C1 segment of cervical spinal cord (tissue), 14 donors: Measurements from ENCODE around the gene PPP1R37.

Experiments
- DNase-seq, 14 donors: peaks; one replicate each; lab custom pipeline; 2025; lab: John Stamatoyannopoulos, UW

Gene PPP1R37, protein sequence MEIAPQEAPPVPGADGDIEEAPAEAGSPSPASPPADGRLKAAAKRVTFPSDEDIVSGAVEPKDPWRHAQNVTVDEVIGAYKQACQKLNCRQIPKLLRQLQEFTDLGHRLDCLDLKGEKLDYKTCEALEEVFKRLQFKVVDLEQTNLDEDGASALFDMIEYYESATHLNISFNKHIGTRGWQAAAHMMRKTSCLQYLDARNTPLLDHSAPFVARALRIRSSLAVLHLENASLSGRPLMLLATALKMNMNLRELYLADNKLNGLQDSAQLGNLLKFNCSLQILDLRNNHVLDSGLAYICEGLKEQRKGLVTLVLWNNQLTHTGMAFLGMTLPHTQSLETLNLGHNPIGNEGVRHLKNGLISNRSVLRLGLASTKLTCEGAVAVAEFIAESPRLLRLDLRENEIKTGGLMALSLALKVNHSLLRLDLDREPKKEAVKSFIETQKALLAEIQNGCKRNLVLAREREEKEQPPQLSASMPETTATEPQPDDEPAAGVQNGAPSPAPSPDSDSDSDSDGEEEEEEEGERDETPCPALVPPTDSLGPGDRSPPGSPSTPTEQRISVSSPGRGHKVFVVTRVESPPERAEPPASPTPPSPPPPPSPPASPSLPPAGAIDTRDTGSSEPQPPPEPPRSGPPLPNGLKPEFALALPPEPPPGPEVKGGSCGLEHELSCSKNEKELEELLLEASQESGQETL

DNA sequence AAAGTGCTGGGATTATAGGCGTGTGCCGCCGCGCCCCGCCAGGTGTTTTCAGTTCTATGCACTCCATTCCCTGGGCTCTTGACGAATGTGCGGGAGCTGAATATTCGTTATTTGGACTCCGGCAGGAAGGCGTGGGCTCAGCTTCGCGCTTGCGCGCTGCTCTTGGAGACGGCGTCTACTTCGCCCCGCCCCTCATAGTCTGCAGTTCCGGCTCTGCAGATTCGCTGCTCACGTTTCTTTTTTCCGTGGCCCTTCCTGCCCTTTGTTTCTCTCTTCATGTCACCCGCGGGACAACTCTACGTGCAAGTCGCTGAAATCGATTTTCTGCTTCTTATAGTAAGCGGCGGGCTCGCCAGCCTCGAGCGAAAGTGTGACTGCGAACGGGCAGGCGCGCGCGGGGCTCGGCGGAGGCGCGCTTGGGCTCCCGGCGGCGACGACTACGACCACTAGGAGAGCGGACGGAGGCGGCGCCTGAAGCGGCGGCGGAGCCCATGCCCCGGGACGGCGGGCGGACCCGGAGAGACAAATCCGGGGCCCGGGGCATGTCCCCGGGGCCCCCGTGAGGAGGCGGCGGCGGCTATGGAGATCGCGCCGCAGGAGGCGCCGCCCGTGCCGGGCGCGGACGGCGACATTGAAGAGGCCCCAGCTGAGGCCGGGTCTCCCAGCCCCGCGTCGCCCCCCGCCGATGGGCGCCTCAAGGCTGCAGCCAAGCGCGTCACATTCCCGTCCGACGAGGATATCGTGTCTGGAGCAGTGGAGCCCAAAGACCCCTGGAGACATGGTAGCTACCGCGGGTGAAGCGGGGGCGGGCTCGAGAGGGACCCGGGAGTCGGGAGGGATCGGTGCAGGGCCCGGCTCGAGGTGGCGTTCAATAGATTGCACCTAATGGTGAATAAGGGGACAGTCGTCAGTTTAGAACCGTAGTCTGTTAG is at the start of gene PPP1R37:
Gene PPP1R37, plus strand, starts transcription at position 433 of the 932 bp plus-strand sequence. Its CDS starts 147 bp downstream, at position 580.
- peak; percentile 40 to 92 (median 88) for DNase-seq

DNA sequence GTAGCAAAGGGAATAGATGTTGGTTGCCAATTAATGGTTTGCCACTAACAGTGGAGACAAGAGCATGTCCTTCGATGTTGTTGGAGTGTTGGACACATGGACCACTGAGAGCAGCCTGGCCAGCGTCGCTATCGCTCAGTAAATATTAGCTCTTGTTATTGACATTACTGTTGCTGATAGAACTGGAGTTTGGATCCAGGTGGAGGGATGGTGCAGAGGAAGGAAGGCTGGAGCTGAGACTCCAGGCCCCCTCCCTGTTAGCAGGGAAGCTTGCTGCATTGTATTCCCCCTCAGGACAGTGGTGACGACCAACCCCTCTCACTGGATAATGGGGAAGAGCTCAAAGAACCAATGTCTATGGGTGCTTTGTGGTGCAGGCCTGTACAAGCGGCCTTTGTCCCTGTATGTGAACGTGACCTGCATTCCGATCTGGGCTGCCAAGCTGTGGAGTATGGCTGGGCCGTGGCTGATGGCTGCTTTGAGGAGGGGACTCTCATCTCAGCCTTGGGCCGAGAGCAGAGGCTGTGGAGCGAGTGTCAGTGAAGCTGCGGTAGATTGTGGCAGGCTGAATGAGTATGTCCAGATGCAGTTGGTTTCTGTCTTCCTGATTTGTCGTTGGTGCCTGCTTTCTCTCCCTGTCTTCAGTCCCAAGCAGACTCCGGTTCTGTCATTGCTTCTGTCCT is 47.2 kb upstream of the PPP1R37 start:
- peak in 13 of 14 donors; percentile 9 to 85 (median 73) for DNase-seq

DNA sequence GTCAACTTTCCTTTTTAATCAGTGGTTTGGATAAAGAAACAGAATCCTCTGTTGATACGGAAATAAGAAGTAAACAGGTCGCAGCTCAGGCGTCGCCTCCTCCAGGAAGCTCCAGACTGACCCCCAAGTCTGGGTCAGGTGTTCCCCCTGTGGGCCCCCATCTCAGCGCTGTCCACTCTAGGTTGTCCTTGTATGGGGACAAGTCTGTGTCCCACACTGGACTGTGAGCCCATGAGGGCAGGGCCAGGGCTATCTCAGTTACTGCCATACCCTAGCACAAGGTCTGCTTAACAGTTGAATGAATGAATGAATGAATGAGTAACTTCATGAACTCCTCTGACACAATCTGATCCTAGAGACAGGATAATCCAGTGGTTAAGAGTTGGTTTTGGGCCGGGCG is 46.6 kb upstream of the PPP1R37 start:
- DNase-seq, result peak in 1 of 14 donors; percentile 41

DNA sequence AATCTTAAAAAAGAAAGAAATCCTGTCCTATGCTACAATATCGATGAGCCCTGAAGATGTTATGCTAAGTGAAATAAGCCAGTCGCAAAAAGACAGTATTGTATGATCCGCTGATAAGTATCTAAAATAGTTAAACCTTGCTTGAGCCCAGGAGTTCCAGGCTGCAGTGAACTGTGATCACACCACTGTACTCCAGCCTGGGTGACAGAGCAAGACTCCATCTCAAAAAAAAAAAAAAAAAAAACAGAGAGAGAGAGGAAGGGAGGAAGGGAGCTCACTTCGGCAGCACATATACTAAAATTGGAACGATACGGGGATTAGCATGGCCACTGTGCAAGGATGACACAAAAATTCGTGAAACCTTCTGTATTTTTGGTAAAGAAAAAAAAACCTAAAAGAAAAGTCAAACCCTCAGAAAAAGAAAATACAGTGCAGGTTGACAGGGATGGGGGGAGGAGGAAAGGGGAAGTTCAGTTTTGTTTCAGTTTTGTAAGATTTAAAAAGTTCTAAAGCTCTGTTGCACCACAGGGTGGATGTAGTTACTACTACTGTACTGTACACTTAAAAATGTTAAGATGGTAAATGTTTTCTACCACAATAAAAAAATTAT is 45.7 kb upstream of the PPP1R37 start:
- no peak for DNase-seq

DNA sequence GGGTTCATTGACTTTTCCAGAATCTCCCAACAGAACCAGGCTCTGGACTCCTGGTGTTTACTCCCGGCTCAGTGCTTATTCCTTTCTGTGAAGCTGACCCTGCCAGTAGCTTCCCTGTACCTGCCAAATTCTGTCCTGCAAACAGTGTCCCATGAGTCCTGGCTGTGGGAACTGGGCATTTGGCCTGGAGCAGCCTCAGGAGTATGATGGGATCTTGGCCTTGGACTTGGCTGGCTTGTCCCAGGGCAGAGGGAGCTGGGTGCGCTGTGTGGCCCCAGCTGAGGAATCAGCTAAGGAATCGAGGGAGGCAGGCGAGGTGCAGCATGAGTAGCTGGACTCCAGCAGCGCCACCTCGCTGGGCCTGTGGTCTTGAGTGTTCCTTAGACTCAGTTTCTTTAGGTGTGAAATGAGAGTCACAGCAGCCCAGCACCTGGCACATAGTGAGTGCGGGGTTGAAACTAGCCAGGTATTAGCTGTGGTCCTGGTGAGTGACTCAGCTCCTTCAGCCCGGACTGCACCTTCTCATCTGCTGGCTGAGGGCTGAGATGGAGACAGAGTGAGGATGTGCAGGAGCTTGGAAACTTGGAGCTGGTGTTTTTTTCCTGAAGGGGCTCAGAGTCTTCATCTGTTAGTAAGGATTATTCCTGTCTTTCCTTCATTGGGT is 43.8 kb upstream of the PPP1R37 start:
- peak in 11 of 14 donors; percentile 2 to 53 (median 43) for DNase-seq

DNA sequence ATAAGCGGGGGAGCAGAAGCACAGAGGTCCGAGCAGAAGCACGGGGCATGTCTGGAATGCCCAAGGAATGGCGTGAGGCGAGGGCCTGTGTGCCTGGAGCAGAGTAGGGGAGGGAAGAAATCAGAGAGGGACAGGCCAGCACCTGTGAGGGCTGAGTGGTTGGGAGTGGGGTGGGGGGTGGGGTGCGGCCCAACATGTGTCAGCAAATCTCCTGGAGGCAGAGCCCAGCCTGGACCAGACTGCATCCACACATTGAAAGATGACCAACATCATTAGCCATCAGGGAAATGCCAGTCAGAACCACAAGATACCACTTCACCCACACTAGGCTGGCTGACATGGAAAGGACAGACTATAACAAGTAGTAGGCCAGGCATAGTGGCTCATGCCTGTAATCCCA is 42.9 kb upstream of the PPP1R37 start:
- no peak for DNase-seq

DNA sequence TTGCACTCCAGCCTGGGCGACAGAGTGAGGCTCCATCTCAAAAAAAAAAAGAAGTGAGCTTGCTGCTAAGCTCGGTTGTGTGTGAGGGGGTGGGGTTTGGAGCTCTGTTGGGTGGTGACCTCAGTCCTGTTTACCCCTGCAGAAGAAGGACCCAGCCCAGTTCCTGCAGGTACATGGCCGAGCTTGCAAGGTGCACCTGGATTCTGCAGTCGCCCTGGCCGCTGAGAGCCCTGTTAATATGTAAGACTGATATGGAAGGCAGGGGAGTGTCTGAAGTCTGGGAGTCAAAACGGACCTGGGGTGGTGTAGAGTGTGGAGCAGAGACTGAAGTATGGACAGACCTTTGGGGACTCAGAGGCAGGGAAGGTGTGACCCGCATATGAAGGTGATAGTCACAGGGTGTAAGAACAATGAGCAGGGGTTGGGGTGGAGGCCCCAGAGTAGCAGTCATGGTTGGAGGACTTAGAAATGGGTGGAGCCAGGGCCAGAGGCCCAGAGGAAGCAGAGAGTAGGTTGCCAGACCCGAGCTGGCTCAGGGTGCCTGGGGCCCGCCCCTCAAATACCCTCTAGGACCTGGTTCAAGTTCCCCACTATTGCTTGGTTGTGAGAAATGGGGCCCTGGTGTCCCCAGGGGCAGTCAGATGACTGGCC is 40.9 kb upstream of the PPP1R37 start:
- no peak for DNase-seq

DNA sequence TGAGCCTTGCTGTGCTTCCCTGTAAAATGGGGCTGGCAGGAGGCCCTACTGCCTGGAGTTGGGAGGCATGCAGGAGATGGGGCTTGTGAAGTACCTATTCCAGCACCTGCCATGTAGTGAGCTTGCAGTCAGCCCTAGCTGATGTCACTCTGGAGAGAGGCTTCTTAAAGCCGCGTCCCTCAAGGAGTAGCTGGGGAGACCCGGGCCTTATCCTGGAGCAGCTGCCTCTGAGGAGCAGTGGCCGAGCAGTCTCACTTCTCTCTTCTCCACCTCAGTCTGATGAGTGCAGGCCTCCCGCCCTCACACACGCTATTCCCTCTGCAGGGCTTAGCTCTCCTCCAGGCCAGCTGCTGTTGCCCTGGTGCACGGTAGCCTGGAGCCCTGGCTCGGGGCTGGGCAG is 36.1 kb upstream of the PPP1R37 start:
- no peak for DNase-seq

DNA sequence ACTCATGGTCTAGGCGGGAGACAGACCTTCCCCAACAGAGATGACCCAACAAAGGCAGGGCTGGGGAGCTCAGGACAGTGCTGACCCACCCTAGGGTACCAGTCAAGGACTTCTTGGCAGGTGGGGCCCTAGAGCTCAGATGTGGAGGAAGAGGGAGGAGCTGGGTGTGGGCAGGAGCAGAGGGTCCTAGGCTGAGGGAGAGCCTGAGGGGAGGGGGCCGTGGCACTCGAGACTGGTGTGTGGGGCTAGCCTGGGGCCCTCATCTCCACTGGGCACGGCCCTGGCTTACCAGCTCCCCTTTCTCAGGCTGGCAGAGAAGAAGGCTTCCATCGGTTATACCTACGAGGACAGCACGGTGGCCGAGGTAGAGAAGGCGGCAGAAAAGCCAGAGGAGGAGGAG is 35.5 kb upstream of the PPP1R37 start:
- DNase-seq, result no peak

DNA sequence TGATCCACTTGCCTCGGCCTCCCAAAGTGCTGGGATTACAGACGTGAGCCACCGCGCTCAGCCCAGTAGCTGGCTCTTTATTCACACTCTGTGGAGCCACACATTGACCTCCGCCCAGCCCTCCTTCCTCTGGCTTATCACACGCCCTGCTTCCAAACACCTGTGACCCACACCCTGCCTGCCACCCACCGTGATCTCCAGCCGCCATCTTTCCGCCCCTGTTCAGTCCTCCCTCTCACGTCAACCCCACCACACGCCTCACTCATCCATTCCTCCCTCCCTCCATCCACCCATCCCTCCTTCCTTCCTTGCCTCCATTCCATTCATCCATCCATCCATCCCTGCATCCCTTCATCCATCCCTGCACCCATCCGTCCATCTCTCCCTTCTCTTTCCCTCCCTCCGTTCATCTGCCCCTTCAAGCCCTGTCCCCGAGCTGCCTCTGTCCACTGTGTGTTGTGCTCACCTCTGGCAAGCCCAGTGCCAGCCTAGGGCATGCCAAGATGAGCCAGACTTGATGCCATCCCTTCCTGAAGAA is 34.3 kb upstream of the PPP1R37 start:
- DNase-seq, result no peak

DNA sequence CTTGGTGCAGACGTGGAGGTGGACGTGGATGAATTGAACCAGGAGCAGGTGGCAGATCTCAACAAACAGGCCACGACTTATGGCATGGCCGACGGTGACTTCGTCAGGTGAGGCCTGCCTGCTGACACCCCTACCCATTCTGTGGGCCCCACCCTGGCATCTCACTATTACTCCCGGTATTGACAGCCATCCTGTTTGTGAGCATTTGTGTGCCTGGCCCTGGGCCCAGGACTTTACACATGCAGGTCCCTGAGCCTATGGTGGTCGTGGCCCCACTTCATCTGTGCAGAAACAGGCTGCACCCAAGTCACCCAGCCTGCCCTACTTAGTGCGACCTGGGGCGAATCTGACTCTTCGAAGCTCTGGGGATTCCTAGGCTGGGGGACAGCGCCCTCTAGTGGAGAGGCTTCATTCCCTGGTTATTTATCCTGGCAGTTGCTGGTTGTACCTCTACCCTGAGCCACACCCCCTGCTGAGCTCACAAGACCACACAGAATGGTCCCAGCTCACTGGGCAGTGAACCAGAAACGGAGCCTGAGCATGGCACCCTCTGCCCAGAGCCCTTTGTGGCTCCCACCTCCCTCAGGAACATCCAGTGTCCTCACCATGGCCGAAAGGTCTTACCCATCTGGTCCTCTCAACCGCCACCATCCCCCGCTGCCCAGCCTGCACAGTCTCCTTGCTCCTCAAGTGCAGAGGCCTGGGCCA is 33.6 kb upstream of the PPP1R37 start:
- DNase-seq, result peak in 13 of 14 donors; percentile 5 to 75 (median 50)

DNA sequence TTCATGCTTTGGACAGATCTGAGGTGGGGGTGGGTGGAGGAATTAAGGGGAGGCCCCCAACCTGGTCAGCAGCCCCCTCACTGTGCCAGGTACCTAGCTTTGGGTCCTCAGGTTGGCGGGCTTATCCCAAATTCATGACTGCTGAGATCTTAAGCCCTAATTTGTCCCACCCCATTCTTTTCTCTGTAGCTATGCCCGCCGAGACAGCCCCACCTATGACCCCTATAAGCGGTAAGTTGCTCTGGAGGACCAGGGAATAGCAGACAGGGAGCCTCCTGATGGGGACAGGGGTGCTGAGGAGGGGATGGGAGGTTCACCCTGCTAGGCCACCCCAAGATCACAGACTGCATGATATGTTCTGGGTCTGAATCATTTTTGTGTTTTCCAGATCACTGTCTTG is 31.0 kb upstream of the PPP1R37 start:
- no peak for DNase-seq

DNA sequence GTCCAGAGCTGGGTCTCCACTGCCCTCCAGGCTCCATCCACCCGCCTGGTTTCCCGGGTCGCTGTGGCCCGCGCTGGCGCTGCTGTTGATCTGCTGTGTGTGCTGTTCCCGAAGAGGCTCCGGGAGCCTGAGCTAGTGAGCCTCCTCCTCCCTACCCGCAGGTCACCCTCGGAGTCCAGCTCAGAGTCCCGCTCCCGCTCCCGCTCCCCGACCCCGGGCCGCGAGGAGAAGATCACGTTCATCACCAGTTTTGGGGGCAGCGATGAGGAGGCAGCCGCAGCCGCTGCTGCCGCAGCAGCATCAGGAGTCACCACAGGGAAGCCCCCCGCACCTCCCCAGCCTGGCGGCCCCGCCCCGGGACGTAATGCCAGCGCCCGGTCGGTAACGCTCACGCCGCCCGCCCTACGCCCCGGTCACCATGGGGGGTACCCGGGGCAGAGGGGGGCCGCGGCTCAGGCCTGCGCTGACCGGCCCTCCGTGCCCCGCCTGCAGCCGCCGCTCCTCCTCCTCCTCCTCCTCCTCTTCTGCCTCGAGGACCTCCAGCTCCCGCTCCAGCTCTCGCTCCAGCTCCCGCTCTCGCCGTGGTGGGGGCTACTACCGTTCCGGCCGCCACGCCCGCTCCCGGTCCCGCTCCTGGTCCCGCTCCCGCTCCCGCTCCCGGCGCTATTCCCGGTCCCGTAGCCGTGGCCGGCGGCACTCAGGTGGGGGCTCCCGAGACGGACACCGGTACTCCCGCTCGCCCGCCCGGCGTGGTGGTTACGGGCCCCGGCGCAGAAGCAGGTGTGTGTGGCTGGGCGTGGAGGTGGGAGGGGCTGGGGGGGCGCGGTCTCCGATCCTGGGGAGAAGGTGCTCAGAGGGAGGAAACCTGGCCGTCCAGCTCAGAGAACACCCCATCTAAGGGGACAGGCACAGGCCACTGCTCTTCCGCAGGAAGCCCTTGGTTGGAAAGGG is 28.9 kb upstream of the PPP1R37 start:
- no peak for DNase-seq

DNA sequence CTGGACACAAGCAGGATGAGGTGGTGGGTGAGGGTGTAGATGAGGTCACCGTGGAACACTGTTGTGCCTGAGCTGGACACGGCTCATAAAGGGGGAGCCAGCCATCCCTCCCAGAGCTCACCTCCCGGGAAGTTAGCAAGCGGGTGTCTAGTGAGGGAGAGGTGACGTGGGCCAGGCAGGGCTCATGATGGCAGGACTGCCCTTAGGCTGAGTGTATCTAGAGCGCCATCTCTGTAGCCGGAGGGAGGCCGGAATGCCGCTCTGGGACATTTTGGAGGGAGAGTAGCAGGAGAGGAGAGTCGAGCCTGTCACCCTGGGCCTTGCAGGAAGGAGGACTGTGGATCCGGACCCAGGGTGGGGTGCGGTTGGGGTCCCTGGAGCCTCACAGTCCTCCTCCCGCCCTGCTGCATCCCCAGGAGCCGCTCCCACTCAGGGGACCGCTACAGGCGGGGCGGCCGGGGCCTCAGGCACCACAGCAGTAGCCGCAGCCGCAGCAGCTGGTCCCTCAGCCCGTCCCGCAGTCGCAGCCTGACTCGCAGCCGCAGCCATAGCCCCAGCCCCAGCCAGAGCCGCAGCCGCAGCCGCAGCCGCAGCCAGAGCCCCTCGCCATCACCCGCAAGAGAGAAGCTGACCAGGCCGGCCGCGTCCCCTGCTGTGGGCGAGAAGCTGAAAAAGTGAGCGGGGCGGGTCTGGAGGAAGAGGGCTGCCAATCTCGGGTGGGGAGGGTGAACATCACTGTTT is 25.9 kb upstream of the PPP1R37 start:
- DNase-seq, result no peak

DNA sequence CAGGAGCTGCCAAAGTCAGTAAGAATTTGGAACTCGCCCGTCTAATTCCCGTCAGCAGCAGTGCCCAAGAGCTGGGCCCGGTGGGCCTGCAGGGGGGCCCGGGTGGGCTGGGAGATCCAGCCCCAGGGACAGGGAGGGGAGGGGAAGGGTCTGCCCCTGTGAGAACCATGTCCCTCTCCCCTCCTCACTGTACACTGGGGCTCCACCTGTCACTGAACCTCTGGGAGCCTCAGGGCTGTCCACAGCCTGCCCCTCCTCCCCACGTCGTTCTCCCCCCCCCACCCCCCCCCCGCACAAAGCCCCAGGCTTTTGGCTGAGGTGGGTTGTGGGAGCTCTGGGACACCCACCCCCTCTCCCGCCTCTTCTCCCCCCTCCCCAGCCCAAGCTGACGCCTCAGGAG is 24.9 kb upstream of the PPP1R37 start:
- DNase-seq, result no peak

DNA sequence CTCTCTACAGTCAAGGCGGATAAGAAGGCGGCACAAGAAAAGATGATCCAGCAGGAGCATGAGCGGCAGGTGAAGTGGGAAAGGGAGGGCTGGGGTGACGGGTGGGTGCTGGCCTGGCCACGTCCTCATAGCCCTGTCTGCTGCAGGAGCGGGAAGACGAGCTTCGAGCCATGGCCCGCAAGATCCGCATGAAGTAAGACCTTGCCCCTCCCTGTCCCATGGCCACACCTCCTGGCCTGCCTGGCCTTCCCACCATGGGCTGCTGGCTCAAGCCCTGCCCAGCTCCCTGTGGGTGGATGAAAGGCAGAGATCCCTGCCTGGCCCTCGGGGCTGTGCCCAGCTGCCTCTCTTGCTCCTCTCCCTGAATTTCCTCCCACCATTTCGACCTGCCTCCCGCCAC is 23.9 kb upstream of the PPP1R37 start:
- peak in 1 of 14 donors; percentile 5 for DNase-seq

DNA sequence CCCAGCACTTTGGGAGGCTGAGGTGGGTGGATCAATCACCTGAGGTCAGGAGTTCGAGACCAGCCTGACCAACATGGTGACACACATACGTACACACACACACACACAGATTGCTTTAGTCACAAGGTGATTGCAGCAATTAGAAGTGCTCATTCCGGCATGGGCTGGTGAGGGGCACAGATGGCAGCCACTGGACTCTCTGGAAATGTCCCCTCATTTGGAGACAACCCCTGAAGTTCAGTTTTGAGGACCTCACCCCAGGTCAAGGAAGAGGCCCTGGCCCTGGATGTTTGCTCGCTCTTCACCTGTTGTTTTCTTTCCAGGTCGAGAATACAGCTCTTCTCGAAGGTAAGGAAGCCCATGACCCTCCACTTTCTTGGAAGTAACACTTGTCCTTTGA is 22.8 kb upstream of the PPP1R37 start:
- DNase-seq, result no peak
